Measurements from ENCODE around the gene FERMT3. TPM values are rescaled to one million over a fixed set of nuclear protein-coding genes. Genes with fewer than 3 reads are reported as not detected.

Gene FERMT3
- total RNA-seq, 1 donor from 2014 or later, result 1.4 TPM

DNA sequence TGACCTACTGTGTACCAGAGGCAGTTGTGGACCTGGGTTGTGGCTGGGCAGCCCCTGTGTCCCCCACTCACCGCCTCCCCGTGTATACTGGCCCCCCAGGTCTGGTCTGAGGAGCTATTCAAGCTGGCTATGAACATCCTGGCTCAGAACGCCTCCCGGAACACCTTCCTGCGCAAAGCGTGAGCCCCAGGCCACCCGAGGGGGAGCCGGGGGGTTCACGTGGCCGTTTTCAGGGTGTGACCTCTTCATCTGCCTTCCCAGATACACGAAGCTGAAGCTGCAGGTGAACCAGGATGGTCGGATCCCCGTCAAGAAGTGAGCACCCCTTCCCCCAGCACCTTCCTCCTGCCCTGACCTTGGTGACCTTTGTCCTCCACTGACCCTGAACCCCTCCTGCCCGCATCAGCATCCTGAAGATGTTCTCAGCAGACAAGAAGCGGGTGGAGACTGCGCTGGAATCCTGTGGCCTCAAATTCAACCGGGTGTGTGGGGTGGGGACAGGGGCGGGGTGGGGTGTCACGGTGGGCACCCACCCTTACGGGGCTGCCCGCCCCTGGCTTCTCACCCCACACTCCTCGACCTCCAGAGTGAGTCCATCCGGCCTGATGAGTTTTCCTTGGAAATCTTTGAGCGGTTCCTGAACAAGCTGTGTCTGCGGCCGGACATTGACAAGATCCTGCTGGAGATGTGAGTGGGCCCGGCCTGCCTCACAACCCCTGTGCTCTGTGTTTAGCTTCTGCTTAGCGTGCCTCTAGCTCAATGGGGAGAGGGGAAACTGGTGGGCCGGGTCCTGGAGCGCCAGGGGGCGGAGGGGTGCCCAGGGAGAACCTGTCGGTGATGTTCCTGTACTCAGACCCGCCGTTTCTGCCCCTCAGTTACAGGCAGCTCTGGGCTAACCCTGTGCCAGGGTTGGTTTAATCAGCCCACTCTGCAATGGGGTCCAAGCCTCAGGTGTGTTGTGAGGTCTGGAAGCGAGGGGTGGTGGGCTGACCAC lies 48.9 kb downstream of the FERMT3 start:
- DNase-seq (ENCODE audit: extremely low spot score, unreplicated experiment), result no peak
- no peaks in the 10 kb centered on the region for H3K9me3 Mint-ChIP-seq (ENCODE audit: unreplicated experiment)
- H3K4me3 Mint-ChIP-seq (ENCODE audit: unreplicated experiment), result no peak overlapping the region
- peaks cover 22% of the 10 kb centered on the region for H3K4me1 Mint-ChIP-seq (ENCODE audit: unreplicated experiment)
- TF ChIP-seq, protein P1, sequence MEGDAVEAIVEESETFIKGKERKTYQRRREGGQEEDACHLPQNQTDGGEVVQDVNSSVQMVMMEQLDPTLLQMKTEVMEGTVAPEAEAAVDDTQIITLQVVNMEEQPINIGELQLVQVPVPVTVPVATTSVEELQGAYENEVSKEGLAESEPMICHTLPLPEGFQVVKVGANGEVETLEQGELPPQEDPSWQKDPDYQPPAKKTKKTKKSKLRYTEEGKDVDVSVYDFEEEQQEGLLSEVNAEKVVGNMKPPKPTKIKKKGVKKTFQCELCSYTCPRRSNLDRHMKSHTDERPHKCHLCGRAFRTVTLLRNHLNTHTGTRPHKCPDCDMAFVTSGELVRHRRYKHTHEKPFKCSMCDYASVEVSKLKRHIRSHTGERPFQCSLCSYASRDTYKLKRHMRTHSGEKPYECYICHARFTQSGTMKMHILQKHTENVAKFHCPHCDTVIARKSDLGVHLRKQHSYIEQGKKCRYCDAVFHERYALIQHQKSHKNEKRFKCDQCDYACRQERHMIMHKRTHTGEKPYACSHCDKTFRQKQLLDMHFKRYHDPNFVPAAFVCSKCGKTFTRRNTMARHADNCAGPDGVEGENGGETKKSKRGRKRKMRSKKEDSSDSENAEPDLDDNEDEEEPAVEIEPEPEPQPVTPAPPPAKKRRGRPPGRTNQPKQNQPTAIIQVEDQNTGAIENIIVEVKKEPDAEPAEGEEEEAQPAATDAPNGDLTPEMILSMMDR (IDR thresholded peaks at IDR 0.05), result no peak
- no peaks in the 10 kb centered on the region for H3K27me3 Mint-ChIP-seq (ENCODE audit: unreplicated experiment)
- peaks cover 9% of the 10 kb centered on the region for H3K36me3 Mint-ChIP-seq (ENCODE audit: unreplicated experiment)
- no peak overlapping the region for H3K27ac Mint-ChIP-seq (ENCODE audit: unreplicated experiment)

DNA sequence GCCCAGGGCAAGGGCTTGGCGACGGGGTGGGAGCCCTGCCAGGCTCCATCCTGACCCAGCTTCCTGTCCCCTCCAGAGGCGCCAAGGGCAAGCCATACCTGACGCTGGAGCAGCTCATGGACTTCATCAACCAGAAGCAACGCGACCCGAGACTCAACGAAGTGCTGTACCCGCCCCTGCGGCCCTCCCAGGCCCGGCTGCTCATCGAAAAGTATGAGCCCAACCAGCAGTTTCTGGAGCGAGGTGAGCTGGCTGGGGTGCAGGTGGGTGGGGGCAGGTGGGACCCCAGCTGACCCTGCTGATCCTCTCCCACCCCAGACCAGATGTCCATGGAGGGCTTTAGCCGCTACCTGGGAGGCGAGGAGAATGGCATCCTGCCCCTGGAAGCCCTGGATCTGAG lies 49.8 kb downstream of the FERMT3 start:
- DNase-seq (ENCODE audit: extremely low spot score, unreplicated experiment), result no peak
- TF ChIP-seq, protein P1 (IDR thresholded peaks at IDR 0.05), result no peak
- Mint-ChIP-seq H3K4me1 (ENCODE audit: unreplicated experiment) (peaks cover 19% of the 10 kb centered on the region), H3K9me3 (ENCODE audit: unreplicated experiment) (no peaks in the 10 kb centered on the region), H3K4me3 (ENCODE audit: unreplicated experiment) (no peak overlapping the region), H3K27me3 (ENCODE audit: unreplicated experiment) (no peaks in the 10 kb centered on the region), H3K27ac (ENCODE audit: unreplicated experiment) (no peak overlapping the region), H3K36me3 (ENCODE audit: unreplicated experiment) (peaks cover 9% of the 10 kb centered on the region)

- H3K4me1 Mint-ChIP-seq (ENCODE audit: unreplicated experiment), result peaks cover 13% of the 10 kb centered on the region
- no peak for DNase-seq (ENCODE audit: extremely low spot score, unreplicated experiment)
- H3K27me3 Mint-ChIP-seq (ENCODE audit: unreplicated experiment), result no peaks in the 10 kb centered on the region
- H3K27ac Mint-ChIP-seq (ENCODE audit: unreplicated experiment), result no peak overlapping the region
- TF ChIP-seq, protein P1 (IDR thresholded peaks at IDR 0.05), result no peak
- H3K9me3 Mint-ChIP-seq (ENCODE audit: unreplicated experiment), result no peaks in the 10 kb centered on the region
- peaks cover 16% of the 10 kb centered on the region for H3K36me3 Mint-ChIP-seq (ENCODE audit: unreplicated experiment)
- H3K4me3 Mint-ChIP-seq (ENCODE audit: unreplicated experiment), result no peak overlapping the region
These were observed 51.8 kb downstream of the FERMT3 start for GRCh38 chr11:64258356-64258755.

GRCh38 chr11:64258946-64259532 lies 52.5 kb downstream of the FERMT3 start:
- TF ChIP-seq, protein P1 (IDR thresholded peaks at IDR 0.05), result no peak
- Mint-ChIP-seq H3K4me3 (ENCODE audit: unreplicated experiment) (no peak overlapping the region), H3K27ac (ENCODE audit: unreplicated experiment) (no peak overlapping the region), H3K9me3 (ENCODE audit: unreplicated experiment) (no peaks in the 10 kb centered on the region), H3K36me3 (ENCODE audit: unreplicated experiment) (peaks cover 16% of the 10 kb centered on the region), H3K4me1 (ENCODE audit: unreplicated experiment) (peaks cover 6% of the 10 kb centered on the region), H3K27me3 (ENCODE audit: unreplicated experiment) (no peaks in the 10 kb centered on the region)
- DNase-seq (ENCODE audit: extremely low spot score, unreplicated experiment), result no peak

DNA sequence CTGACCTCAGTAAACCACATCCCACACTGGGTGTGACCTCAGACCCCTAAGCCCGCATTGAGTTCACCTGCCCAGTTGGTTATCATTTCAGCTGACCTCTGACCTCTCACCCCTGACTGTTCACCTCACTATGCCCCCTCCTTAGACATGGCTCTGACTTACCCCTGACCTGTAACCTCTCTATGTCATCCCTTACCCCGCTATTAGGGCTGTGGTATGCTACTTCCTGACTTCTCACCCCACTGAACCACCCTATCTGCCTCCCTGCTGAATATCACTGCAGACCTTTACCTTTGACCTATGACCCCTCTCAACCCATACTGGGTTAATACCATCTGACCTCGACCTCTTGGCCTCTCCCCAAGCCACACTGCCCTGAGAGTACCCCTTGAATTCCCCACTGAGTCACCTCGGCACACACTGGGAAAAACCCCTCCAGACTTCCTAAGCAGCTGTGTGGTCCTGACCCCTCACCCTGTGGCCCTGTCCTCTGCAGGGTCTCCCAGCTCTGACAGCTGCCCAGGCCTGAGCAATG lies 53.1 kb downstream of the FERMT3 start:
- Mint-ChIP-seq H3K4me1 (ENCODE audit: unreplicated experiment) (peaks cover 5% of the 10 kb centered on the region), H3K4me3 (ENCODE audit: unreplicated experiment) (no peak overlapping the region), H3K27me3 (ENCODE audit: unreplicated experiment) (no peaks in the 10 kb centered on the region), H3K36me3 (ENCODE audit: unreplicated experiment) (peaks cover 16% of the 10 kb centered on the region), H3K27ac (ENCODE audit: unreplicated experiment) (no peak overlapping the region), H3K9me3 (ENCODE audit: unreplicated experiment) (no peaks in the 10 kb centered on the region)
- DNase-seq (ENCODE audit: extremely low spot score, unreplicated experiment), result no peak
- TF ChIP-seq, protein P1 (IDR thresholded peaks at IDR 0.05), result no peak

All from osteocyte (in vitro differentiated cells).